LNCAP (cell line): ENCODE data around the gene ZCCHC2.

ENCODE experiments used
- TF ChIP-seq, protein P1 (sequence below): fragments of 450-650 bp; IDR thresholded peaks from 2 replicates; pipeline ENCODE4 v1.5.1; 2017; ENCODE audit warnings: mild to moderate bottlenecking

The ZCCHC2 gene

GRCh38 chr18:62572456-62572855 lies 49.6 kb downstream of the ZCCHC2 start:
- TF ChIP-seq, protein P1, sequence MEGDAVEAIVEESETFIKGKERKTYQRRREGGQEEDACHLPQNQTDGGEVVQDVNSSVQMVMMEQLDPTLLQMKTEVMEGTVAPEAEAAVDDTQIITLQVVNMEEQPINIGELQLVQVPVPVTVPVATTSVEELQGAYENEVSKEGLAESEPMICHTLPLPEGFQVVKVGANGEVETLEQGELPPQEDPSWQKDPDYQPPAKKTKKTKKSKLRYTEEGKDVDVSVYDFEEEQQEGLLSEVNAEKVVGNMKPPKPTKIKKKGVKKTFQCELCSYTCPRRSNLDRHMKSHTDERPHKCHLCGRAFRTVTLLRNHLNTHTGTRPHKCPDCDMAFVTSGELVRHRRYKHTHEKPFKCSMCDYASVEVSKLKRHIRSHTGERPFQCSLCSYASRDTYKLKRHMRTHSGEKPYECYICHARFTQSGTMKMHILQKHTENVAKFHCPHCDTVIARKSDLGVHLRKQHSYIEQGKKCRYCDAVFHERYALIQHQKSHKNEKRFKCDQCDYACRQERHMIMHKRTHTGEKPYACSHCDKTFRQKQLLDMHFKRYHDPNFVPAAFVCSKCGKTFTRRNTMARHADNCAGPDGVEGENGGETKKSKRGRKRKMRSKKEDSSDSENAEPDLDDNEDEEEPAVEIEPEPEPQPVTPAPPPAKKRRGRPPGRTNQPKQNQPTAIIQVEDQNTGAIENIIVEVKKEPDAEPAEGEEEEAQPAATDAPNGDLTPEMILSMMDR: no peak

DNA sequence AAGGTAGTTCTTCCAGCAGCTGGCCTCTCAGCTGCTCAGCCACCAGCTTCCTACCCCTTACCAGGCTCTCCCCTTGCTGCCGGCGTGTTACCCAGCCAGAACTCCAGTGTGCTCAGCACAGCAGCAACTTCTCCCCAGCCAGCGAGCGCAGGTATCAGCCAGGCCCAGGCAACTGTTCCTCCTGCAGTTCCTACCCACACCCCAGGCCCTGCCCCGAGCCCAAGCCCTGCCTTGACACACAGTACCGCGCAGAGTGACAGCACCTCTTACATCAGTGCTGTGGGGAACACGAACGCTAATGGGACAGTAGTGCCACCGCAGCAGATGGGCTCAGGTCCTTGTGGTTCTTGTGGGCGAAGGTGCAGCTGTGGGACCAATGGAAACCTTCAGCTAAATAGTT lies 52.0 kb downstream of the ZCCHC2 start:
- TF ChIP-seq, protein P1: no peak

- TF ChIP-seq, protein P1: no peak
Observed at GRCh38 chr18:62576271-62576670, 53.4 kb downstream of the ZCCHC2 start.

- TF ChIP-seq, protein P1: no peak
Observed at GRCh38 chr18:62576845-62577512, 54.2 kb downstream of the ZCCHC2 start.

DNA sequence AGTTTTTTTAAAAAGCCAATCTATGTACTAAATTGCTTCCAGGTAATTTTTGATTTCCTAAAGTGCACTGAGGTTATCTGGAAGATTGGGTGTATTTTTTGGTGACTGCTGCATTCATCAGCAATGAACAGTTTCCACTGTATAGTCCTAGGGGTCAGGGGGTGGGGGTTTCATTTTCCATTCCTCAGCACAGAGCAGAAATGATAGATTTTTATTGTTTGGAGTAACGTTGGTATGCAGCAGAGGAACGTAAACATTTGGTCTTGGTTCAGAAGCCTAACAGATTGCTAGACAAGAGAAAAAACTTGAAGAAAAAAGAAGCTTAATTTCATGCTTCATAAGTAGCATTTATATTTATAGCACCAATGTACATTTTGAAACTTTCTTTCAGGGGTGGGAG lies 54.9 kb downstream of the ZCCHC2 start:
- TF ChIP-seq, protein P1: no peak

GRCh38 chr18:62578980-62579511 lies 56.2 kb downstream of the ZCCHC2 start:
- TF ChIP-seq, protein P1: no peak

DNA sequence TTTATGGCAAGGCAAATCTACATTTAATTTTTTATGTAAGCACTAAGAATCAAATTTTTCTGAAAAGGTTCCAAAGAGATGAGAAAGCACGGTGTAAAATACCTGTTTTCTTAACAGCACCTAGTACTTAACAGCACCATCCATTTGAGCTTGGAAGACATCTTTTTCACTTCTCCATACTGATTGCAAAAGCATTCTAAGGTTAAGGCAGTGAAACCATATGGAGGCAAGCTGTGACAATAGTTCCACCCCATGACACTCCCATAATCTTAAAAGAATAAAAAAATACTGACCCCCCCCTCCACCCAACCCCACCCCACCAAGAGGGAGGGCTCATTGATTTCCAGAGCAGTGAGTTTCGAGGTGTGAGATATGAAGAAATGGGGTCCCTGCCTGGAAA lies 60.6 kb downstream of the ZCCHC2 start:
- TF ChIP-seq, protein P1: no peak
